Natural killer cell (primary cell): ENCODE results near the gene PCBP3. TPM values are rescaled to one million over a fixed set of nuclear protein-coding genes. Genes with fewer than 3 reads are reported as not detected.

Source experiments
- ATAC-seq, 3 donors: fragments of 150-1000 bp in 2 of 3; fragments of 200-7000 bp in 1 of 3; cut with Tn5 transposase; 1 replicate in 1 of 3; 2 replicates in 2 of 3; pipeline ENCODE4 v1.10.0; 2021; ENCODE audit warnings: mild to moderate bottlenecking in 2 of 3, moderate library complexity in 2 of 3
- DNase-seq, 2 donors: peaks; one replicate each; pipeline versions ENCODE4 v3.0.0 to v3.0.0-alpha.2; 2013 to 2021; ENCODE audit warnings: mixed read lengths in 1 of 2
- H3K27ac ChIP-seq: one replicate; pipeline ENCODE4 v1.5.1; 2013; ENCODE audit warnings: mild to moderate bottlenecking, low read length
- H3K27me3 ChIP-seq: one replicate; pipeline ENCODE4 v1.6.1; 2013; ENCODE audit warnings: low read length; ENCODE audit not compliant: control insufficient read depth, insufficient read depth
- H3K36me3 ChIP-seq: one replicate; pipeline ENCODE4 v1.6.1; 2013; ENCODE audit warnings: low read length; ENCODE audit not compliant: control insufficient read depth, insufficient read depth
- H3K4me1 ChIP-seq: one replicate; pipeline ENCODE4 v1.6.1; 2013; ENCODE audit warnings: low read length; ENCODE audit not compliant: control insufficient read depth, insufficient read depth
- H3K4me3 ChIP-seq: one replicate; pipeline ENCODE4 v1.5.1; 2013; ENCODE audit warnings: low read length
- H3K9me3 ChIP-seq: one replicate; pipeline ENCODE4 v1.6.1; 2013; ENCODE audit warnings: low read length; ENCODE audit not compliant: control insufficient read depth, insufficient read depth
- H3K27ac Mint-ChIP-seq, 2 donors: one replicate each; pipeline ENCODE4 v1.8.0; 2022; ENCODE audit warnings: mild to moderate bottlenecking in 2 of 2, mixed read lengths in 2 of 2, moderate library complexity in 1 of 2
- H3K27me3 Mint-ChIP-seq, 2 donors: one replicate each; pipeline ENCODE4 v1.8.0; 2022; ENCODE audit warnings: low read depth in 2 of 2, mixed read lengths in 2 of 2
- H3K36me3 Mint-ChIP-seq: one replicate; pipeline ENCODE4 v1.8.0; 2022; ENCODE audit warnings: mixed read lengths
- H3K4me1 Mint-ChIP-seq, 2 donors: one replicate each; pipeline ENCODE4 v1.8.0; 2022; ENCODE audit warnings: mixed read lengths in 2 of 2
- H3K4me3 Mint-ChIP-seq: one replicate; pipeline ENCODE4 v1.8.0; 2022; ENCODE audit warnings: mild to moderate bottlenecking, moderate library complexity, mixed read lengths
- H3K9me3 Mint-ChIP-seq, 2 donors: one replicate each; pipeline ENCODE4 v1.8.0; 2022; ENCODE audit warnings: mixed read lengths in 2 of 2
- CTCF ChIP-seq: fragments of 200-600 bp; IDR thresholded peaks from one replicate; pipeline ENCODE4 v1.8.0; 2022; ENCODE audit warnings: antibody characterized with exemption
- WGBS: methylation state at CpG from one replicate; pipeline ENCODE4 v1.1.7; 2013; ENCODE audit warnings: missing lambda C conversion rate; ENCODE audit not compliant: insufficient coverage; 5-methylcytosine and 5-hydroxymethylcytosine counted together
- intact Hi-C: fragments of 100-400 bp; cut with micrococcal nuclease; formaldehyde crosslinking; loops from one replicate; pipeline ENCODE4 v1.14.2; 2022
- total RNA-seq, 4 donors: library from RNA; stranded (reverse); fragments of 120-200 nt in 1 of 4; gene quantifications; one replicate each; pipeline versions ENCODE4 v1.2.3 to v1.2.4, GENCODE V29; 2013 to 2022

The PCBP3 gene
- total RNA-seq, 3 donors from 2014 or later (not counting 1 experiment from before 2014, with no cell fraction given): 0.50 to 3.0 (median 0.52) TPM

GRCh38 chr21:45834821-45835293 lies 191.3 kb downstream of the PCBP3 start:
- intact Hi-C loops: no loop called here
- Histone ChIP-seq H3K4me1 (no peaks in the 10 kb centered on the region), H3K36me3 (no peaks in the 10 kb centered on the region), H3K4me3 (no peak overlapping the region), H3K27me3 (no peaks in the 10 kb centered on the region), H3K9me3 (no peaks in the 10 kb centered on the region), H3K27ac (no peak overlapping the region)
- Mint-ChIP-seq H3K4me3 (no peak overlapping the region), H3K4me1 (no peaks in the 10 kb centered on the region), H3K36me3 (no peaks in the 10 kb centered on the region), H3K27ac (no peak overlapping the region), H3K27me3 (no peaks in the 10 kb centered on the region), H3K9me3 (no peaks in the 10 kb centered on the region)
- TF ChIP-seq CTCF: no peak
- 93% methylated on average over 24 of the region's 24 CpGs for WGBS
- no peak for ATAC-seq
- DNase-seq: no peak

- no peak overlapping the region for H3K4me3 ChIP-seq
- no peaks in the 10 kb centered on the region for H3K36me3 ChIP-seq
- H3K27ac Mint-ChIP-seq: no peak overlapping the region
- no peak overlapping the region for H3K27ac ChIP-seq
- no peaks in the 10 kb centered on the region for H3K27me3 ChIP-seq
- no peaks in the 10 kb centered on the region for H3K4me1 ChIP-seq
- H3K27me3 Mint-ChIP-seq: no peaks in the 10 kb centered on the region
- H3K36me3 Mint-ChIP-seq: no peaks in the 10 kb centered on the region
- H3K4me1 Mint-ChIP-seq: no peaks in the 10 kb centered on the region
- intact Hi-C loops: no loop called here
- WGBS: 87% methylated on average over 21 of the region's 21 CpGs
- no peak for ATAC-seq
- no peak for TF ChIP-seq CTCF
- peaks cover 2% of the 10 kb centered on the region for H3K9me3 ChIP-seq
- H3K4me3 Mint-ChIP-seq: no peak overlapping the region
- no peak for DNase-seq
- no peaks in the 10 kb centered on the region for H3K9me3 Mint-ChIP-seq
Observed at GRCh38 chr21:45835301-45836267, 192.1 kb downstream of the PCBP3 start.

GRCh38 chr21:45836268-45836655 lies 192.7 kb downstream of the PCBP3 start:
- Histone ChIP-seq H3K9me3 (peaks cover 7% of the 10 kb centered on the region), H3K4me1 (no peaks in the 10 kb centered on the region), H3K36me3 (no peaks in the 10 kb centered on the region), H3K27me3 (no peaks in the 10 kb centered on the region), H3K4me3 (no peak overlapping the region), H3K27ac (no peak overlapping the region)
- no peaks in the 10 kb centered on the region for H3K27me3 Mint-ChIP-seq
- ATAC-seq (no peak), DNase-seq (no peak)
- no peak overlapping the region for H3K4me3 Mint-ChIP-seq
- WGBS: 93% methylated on average over 13 of the region's 13 CpGs
- H3K36me3 Mint-ChIP-seq: peaks cover 4% of the 10 kb centered on the region
- peaks cover 3% of the 10 kb centered on the region in 2 donors for H3K9me3 Mint-ChIP-seq
- TF ChIP-seq CTCF: no peak
- intact Hi-C loops: no loop called here
- H3K27ac Mint-ChIP-seq: no peak overlapping the region
- H3K4me1 Mint-ChIP-seq: no peaks in the 10 kb centered on the region
